GM23248 (cell line): Measurements from ENCODE around the gene PEX11A. TPM values are rescaled to one million over a fixed set of nuclear protein-coding genes. Genes with fewer than 3 reads are reported as not detected.

Source experiments
- DNase-seq: peaks from one replicate; pipeline ENCODE4 v3.0.0-alpha.2; 2015
- H2AFZ ChIP-seq: fragments of 200-600 bp; sonication (generic); 2 replicates; pipeline ENCODE4 v1.6.1; 2016; ENCODE audit warnings: antibody characterized with exemption
- H3F3A ChIP-seq: fragments of 200-600 bp; sonication (generic); 2 replicates; pipeline ENCODE4 v1.6.1; 2016; ENCODE audit warnings: mild to moderate bottlenecking, antibody characterized with exemption, mixed run types; ENCODE audit not compliant: insufficient read depth
- H3K27ac ChIP-seq: fragments of 200-600 bp; sonication (generic); 2 replicates; pipeline ENCODE4 v1.5.1; 2016; ENCODE audit warnings: mild to moderate bottlenecking
- H3K27me3 ChIP-seq: fragments of 200-600 bp; sonication (generic); replicated peaks from 2 replicates; pipeline ENCODE4 v1.6.1; 2016; ENCODE audit warnings: mild to moderate bottlenecking; ENCODE audit not compliant: insufficient read depth
- H3K36me3 ChIP-seq: fragments of 200-600 bp; sonication (generic); 2 replicates; pipeline ENCODE4 v1.6.1; 2016; ENCODE audit warnings: low read depth, mild to moderate bottlenecking
- H3K4me1 ChIP-seq: fragments of 200-600 bp; sonication (generic); 2 replicates; pipeline ENCODE4 v1.6.1; 2016; ENCODE audit warnings: mild to moderate bottlenecking; ENCODE audit not compliant: insufficient read depth
- H3K4me2 ChIP-seq: fragments of 200-600 bp; sonication (generic); one replicate; pipeline ENCODE4 v1.6.1; 2016; ENCODE audit warnings: mild to moderate bottlenecking; ENCODE audit not compliant: unreplicated experiment
- H3K4me3 ChIP-seq: fragments of 200-600 bp; sonication (generic); 2 replicates; pipeline ENCODE4 v1.5.1; 2016; ENCODE audit warnings: mild to moderate bottlenecking
- H3K79me2 ChIP-seq: fragments of 200-600 bp; sonication (generic); 2 replicates; pipeline ENCODE4 v1.6.1; 2016; ENCODE audit warnings: mild to moderate bottlenecking; ENCODE audit not compliant: insufficient read depth
- H3K9ac ChIP-seq: fragments of 200-600 bp; sonication (generic); 2 replicates; pipeline ENCODE4 v1.6.1; 2016; ENCODE audit warnings: mild to moderate bottlenecking
- H3K9me2 ChIP-seq: fragments of 200-600 bp; sonication (generic); 2 replicates; pipeline ENCODE4 v1.6.1; 2016; ENCODE audit warnings: mixed run types, mild to moderate bottlenecking, moderate library complexity; ENCODE audit not compliant: insufficient read depth
- H3K9me3 ChIP-seq: fragments of 200-600 bp; sonication (generic); one replicate; pipeline ENCODE4 v1.6.1; 2017; ENCODE audit warnings: low read depth
- H4K20me1 ChIP-seq: fragments of 200-600 bp; sonication (generic); 2 replicates; pipeline ENCODE4 v1.6.0; 2016; ENCODE audit not compliant: insufficient read depth
- EZH2 ChIP-seq: fragments of 200-600 bp; sonication (generic); IDR thresholded peaks from 2 replicates; pipeline ENCODE4 v1.6.1; 2018; ENCODE audit warnings: antibody characterized with exemption, mild to moderate bottlenecking; ENCODE audit not compliant: insufficient read depth, poor library complexity, severe bottlenecking
- EZH2phosphoT487 ChIP-seq: fragments of 200-600 bp; sonication (generic); IDR thresholded peaks from 2 replicates; pipeline ENCODE4 v1.6.1; 2018; ENCODE audit warnings: antibody characterized with exemption, moderate library complexity, mild to moderate bottlenecking, low read depth; ENCODE audit not compliant: insufficient read depth
- WGBS, 2 experiments: methylation state at CpG; one replicate each; pipeline ENCODE4 v1.1.6; 2015 to 2017; ENCODE audit warnings: low lambda C conversion rate in 2 of 2, low coverage in 1 of 2; ENCODE audit errors: missing lambda C conversion rate in 2 of 2; 5-methylcytosine and 5-hydroxymethylcytosine counted together
- in situ Hi-C: fragments of 300-500 bp; cut with MboI; formaldehyde crosslinking; loops from 2 replicates; pipeline ENCODE4 v1.15.0; 2020
- polyA plus RNA-seq: library from polyadenylated mRNA; unstranded; fragments of >200 nt; fragmentation: Nextera tagmentation; extraction: Ambion mirVana; gene quantifications from 2 replicates; pipeline ENCODE4 v1.2.1, GENCODE V29; 2016
- total RNA-seq: library from RNA; depleted of rRNA; stranded (reverse); fragments of >200 nt; shearing (Covaris generic); gene quantifications from 2 replicates; pipeline ENCODE4 v1.2.3, GENCODE V29; 2014

The PEX11A gene
- total and polyA plus RNA-seq, 2 experiments from 2014 or later = 5.3 to 5.4 TPM

- Histone ChIP-seq H3K9me3 (no peaks in the 10 kb centered on the region), H3K9me2 (no peaks in the 10 kb centered on the region), H2AFZ (no peak overlapping the region), H3K36me3 (peaks cover 19% of the 10 kb centered on the region), H3K9ac (no peak overlapping the region), H3K4me3 (no peak overlapping the region), H3K4me1 (no peaks in the 10 kb centered on the region), H3F3A (no peaks in the 10 kb centered on the region), H3K27me3 (no peaks in the 10 kb centered on the region), H3K79me2 (peaks cover 7% of the 10 kb centered on the region), H4K20me1 (no peaks in the 10 kb centered on the region), H3K4me2 (no peak overlapping the region), H3K27ac (no peak overlapping the region)
- in situ Hi-C loops = no loop called here
- DNase-seq = no peak
- WGBS, 2 experiments = 83 to 91% methylated on average over 7 to 8 of the region's 8 CpGs
- TF ChIP-seq EZH2phosphoT487 = no peak
- TF ChIP-seq EZH2 = no peak
Observed at GRCh38 chr15:89645680-89646079, 44.9 kb downstream of the PEX11A start.

GRCh38 chr15:89642106-89642505, 48.4 kb downstream of the PEX11A start:
- Histone ChIP-seq H3K4me1 (no peaks in the 10 kb centered on the region), H3K4me2 (no peak overlapping the region), H3K36me3 (peaks cover 24% of the 10 kb centered on the region), H3K4me3 (no peak overlapping the region), H3K27me3 (no peaks in the 10 kb centered on the region), H3K79me2 (no peaks in the 10 kb centered on the region), H2AFZ (no peak overlapping the region), H3K9me2 (no peaks in the 10 kb centered on the region), H3K9me3 (no peaks in the 10 kb centered on the region), H3K27ac (no peak overlapping the region), H4K20me1 (no peaks in the 10 kb centered on the region), H3F3A (no peaks in the 10 kb centered on the region), H3K9ac (no peak overlapping the region)
- DNase-seq = no peak
- in situ Hi-C loops = no loop called here
- 96 to 97% methylated on average over 15 to 16 of the region's 16 CpGs for WGBS, 2 experiments
- no peak for TF ChIP-seq EZH2
- no peak for TF ChIP-seq EZH2phosphoT487

GRCh38 chr15:89641053-89641452, 49.5 kb downstream of the PEX11A start:
- Histone ChIP-seq H3K4me2 (no peak overlapping the region), H4K20me1 (no peaks in the 10 kb centered on the region), H3K27me3 (no peaks in the 10 kb centered on the region), H3K79me2 (no peaks in the 10 kb centered on the region), H3K9me3 (no peaks in the 10 kb centered on the region), H2AFZ (no peak overlapping the region), H3K9me2 (no peaks in the 10 kb centered on the region), H3K9ac (no peak overlapping the region), H3K36me3 (peaks cover 20% of the 10 kb centered on the region), H3K4me3 (no peak overlapping the region), H3F3A (no peaks in the 10 kb centered on the region), H3K27ac (no peak overlapping the region), H3K4me1 (no peaks in the 10 kb centered on the region)
- DNase-seq = no peak
- TF ChIP-seq EZH2phosphoT487 = no peak
- no peak for TF ChIP-seq EZH2
- WGBS, 2 experiments = 97 to 99% methylated on average over 5 of the region's 5 CpGs
- in situ Hi-C loops = no loop called here

- Histone ChIP-seq H3K4me2 (no peak overlapping the region), H3K4me3 (no peak overlapping the region), H2AFZ (no peak overlapping the region), H3K9me3 (no peaks in the 10 kb centered on the region), H3K27ac (no peak overlapping the region), H3K4me1 (no peaks in the 10 kb centered on the region), H3K9me2 (no peaks in the 10 kb centered on the region), H3K36me3 (peaks cover 20% of the 10 kb centered on the region), H3K79me2 (no peaks in the 10 kb centered on the region), H3F3A (no peaks in the 10 kb centered on the region), H4K20me1 (no peaks in the 10 kb centered on the region), H3K27me3 (no peaks in the 10 kb centered on the region), H3K9ac (no peak overlapping the region)
- 87 to 91% methylated on average over 5 of the region's 5 CpGs for WGBS, 2 experiments
- in situ Hi-C loops = no loop called here
- TF ChIP-seq EZH2phosphoT487 = no peak
- no peak for TF ChIP-seq EZH2
- no peak for DNase-seq
Observed at GRCh38 chr15:89640245-89640644, 50.3 kb downstream of the PEX11A start.

GRCh38 chr15:89633585-89633984, 57.0 kb downstream of the PEX11A start:
- in situ Hi-C loops = no loop called here
- no peak overlapping the region for H3K4me2 ChIP-seq
- H3K9ac ChIP-seq = no peak overlapping the region
- H3K9me3 ChIP-seq = no peaks in the 10 kb centered on the region
- H3K27ac ChIP-seq = no peak overlapping the region
- DNase-seq = no peak
- no peak overlapping the region for H2AFZ ChIP-seq
- H3K4me1 ChIP-seq = no peaks in the 10 kb centered on the region
- H3K4me3 ChIP-seq = no peak overlapping the region
- no peaks in the 10 kb centered on the region for H4K20me1 ChIP-seq
- H3F3A ChIP-seq = no peaks in the 10 kb centered on the region
- H3K27me3 ChIP-seq = no peaks in the 10 kb centered on the region
- WGBS, 2 experiments = 92 to 93% methylated on average over 23 of the region's 23 CpGs
- no peaks in the 10 kb centered on the region for H3K9me2 ChIP-seq
- no peaks in the 10 kb centered on the region for H3K79me2 ChIP-seq
- peaks cover 24% of the 10 kb centered on the region; the same call in 1 of the 2 replicates for H3K36me3 ChIP-seq
- TF ChIP-seq EZH2 = no peak
- no peak for TF ChIP-seq EZH2phosphoT487
